ENCODE data around the gene CXCL12. TPM values are rescaled to one million over a fixed set of nuclear protein-coding genes. Genes with fewer than 3 reads are reported as not detected.
A peak's percentile ranks its signal among the peaks of the same experiment; 100 is the strongest.

Gene CXCL12
- total and polyA plus RNA-seq, 10 donors, result 22.7 to 549 (median 294) TPM

- Histone ChIP-seq H3K4me3 (no peak overlapping the region), H3K27me3 (replicated peaks in 1 of 7) (peaks cover 0 to 50% (median 16%) of the 10 kb centered on the region in 7 donors), H3K36me3 (no peaks in the 10 kb centered on the region), H3K27ac (no peak overlapping the region), H3K9me3 (no peaks in the 10 kb centered on the region), H3K4me1 (peaks cover 0 to 14% (median 5%) of the 10 kb centered on the region in 6 donors)
- TF ChIP-seq POLR2AphosphoS5 (IDR thresholded peaks at IDR 0.05) (no peak), CTCF (IDR thresholded peaks at IDR 0.05 in 8 of 11, conservative IDR thresholded peaks at IDR 0.05 in 3 of 11) (no peak), POLR2A (IDR thresholded peaks at IDR 0.05) (no peak)
- DNase-seq, result peak; percentile 38
- intact Hi-C loops (cut with DNase I; ENCODE audit: low total_unique reads), result no loop called here
- WGBS, 5 donors, result 57 to 89% (median 79%) methylated on average over 3 of the region's 3 CpGs
Measured at GRCh38 chr10:44390585-44391072, 5.7 kb upstream of the CXCL12 start.

GRCh38 chr10:44389556-44389955, 4.7 kb upstream of the CXCL12 start:
- TF ChIP-seq POLR2A (IDR thresholded peaks at IDR 0.05), result no peak
- TF ChIP-seq POLR2AphosphoS5 (IDR thresholded peaks at IDR 0.05), result no peak
- no peak for TF ChIP-seq CTCF (IDR thresholded peaks at IDR 0.05 in 8 of 11, conservative IDR thresholded peaks at IDR 0.05 in 3 of 11)
- intact Hi-C loops (cut with DNase I; ENCODE audit: low total_unique reads), result loop anchor here (5.0 kb wide), 1 partner anchor 717 kb away; no protein-coding TSS in a partner anchor
- no peak overlapping the region for H3K27ac ChIP-seq
- H3K9me3 ChIP-seq, result no peaks in the 10 kb centered on the region
- no peak overlapping the region for H3K4me3 ChIP-seq
- H3K4me1 ChIP-seq, result peaks cover 0 to 25% (median 15%) of the 10 kb centered on the region in 6 donors
- H3K27me3 ChIP-seq (replicated peaks in 1 of 7), result peaks cover 0 to 59% (median 26%) of the 10 kb centered on the region in 7 donors
- DNase-seq, result no peak
- no peaks in the 10 kb centered on the region for H3K36me3 ChIP-seq
- WGBS, 5 donors, result 67 to 80% (median 79%) methylated on average over 2 of the region's 2 CpGs

GRCh38 chr10:44389150-44389549, 4.3 kb upstream of the CXCL12 start:
- WGBS, 5 donors, result 70 to 81% (median 77%) methylated on average over 3 to 4 of the region's 4 CpGs
- H3K4me3 ChIP-seq, result no peak overlapping the region
- H3K27ac ChIP-seq, result no peak overlapping the region
- intact Hi-C loops (cut with DNase I; ENCODE audit: low total_unique reads), result loop anchor here (5.0 kb wide), 1 partner anchor 717 kb away; no protein-coding TSS in a partner anchor
- peaks cover 0 to 29% (median 19%) of the 10 kb centered on the region in 6 donors for H3K4me1 ChIP-seq
- no peaks in the 10 kb centered on the region for H3K9me3 ChIP-seq
- no peaks in the 10 kb centered on the region for H3K36me3 ChIP-seq
- no peak for TF ChIP-seq CTCF (IDR thresholded peaks at IDR 0.05 in 8 of 11, conservative IDR thresholded peaks at IDR 0.05 in 3 of 11)
- no peak for TF ChIP-seq POLR2A (IDR thresholded peaks at IDR 0.05)
- TF ChIP-seq POLR2AphosphoS5 (IDR thresholded peaks at IDR 0.05), result no peak
- DNase-seq, result peak; percentile 47
- peaks cover 0 to 61% (median 30%) of the 10 kb centered on the region in 7 donors for H3K27me3 ChIP-seq (replicated peaks in 1 of 7)

- H3K9me3 ChIP-seq, result no peaks in the 10 kb centered on the region
- WGBS, 5 donors, result 85 to 97% (median 89%) methylated on average over 6 of the region's 6 CpGs
- peaks cover 0 to 34% (median 23%) of the 10 kb centered on the region in 6 donors for H3K4me1 ChIP-seq
- no peaks in the 10 kb centered on the region for H3K36me3 ChIP-seq
- H3K27ac ChIP-seq, result no peak overlapping the region
- intact Hi-C loops (cut with DNase I; ENCODE audit: low total_unique reads), result loop anchor here (5.0 kb wide), 1 partner anchor 716 kb away; no protein-coding TSS in a partner anchor
- no peak for TF ChIP-seq POLR2A (IDR thresholded peaks at IDR 0.05)
- TF ChIP-seq POLR2AphosphoS5 (IDR thresholded peaks at IDR 0.05), result no peak
- no peak for TF ChIP-seq CTCF (IDR thresholded peaks at IDR 0.05 in 8 of 11, conservative IDR thresholded peaks at IDR 0.05 in 3 of 11)
- H3K4me3 ChIP-seq, result no peak overlapping the region
- H3K27me3 ChIP-seq (replicated peaks in 1 of 7), result peaks cover 0 to 62% (median 35%) of the 10 kb centered on the region in 7 donors
- peak; percentile 60 for DNase-seq
Measured at GRCh38 chr10:44388641-44389040, 3.7 kb upstream of the CXCL12 start.
